AG09319 (cell line): ENCODE measurements around the gene SELENBP1.

ENCODE experiments used
- DNase-seq: peaks from one replicate; pipeline ENCODE4 v3.0.0-alpha.2; 2010; ENCODE audit warnings: low read depth; ENCODE audit errors: extremely low read depth
- CTCF ChIP-seq: IDR thresholded peaks from 2 replicates; pipeline ENCODE4 v1.5.1; 2011; ENCODE audit warnings: low read depth, mild to moderate bottlenecking, inconsistent platforms, low read length, moderate library complexity

SELENBP1 gene

DNA sequence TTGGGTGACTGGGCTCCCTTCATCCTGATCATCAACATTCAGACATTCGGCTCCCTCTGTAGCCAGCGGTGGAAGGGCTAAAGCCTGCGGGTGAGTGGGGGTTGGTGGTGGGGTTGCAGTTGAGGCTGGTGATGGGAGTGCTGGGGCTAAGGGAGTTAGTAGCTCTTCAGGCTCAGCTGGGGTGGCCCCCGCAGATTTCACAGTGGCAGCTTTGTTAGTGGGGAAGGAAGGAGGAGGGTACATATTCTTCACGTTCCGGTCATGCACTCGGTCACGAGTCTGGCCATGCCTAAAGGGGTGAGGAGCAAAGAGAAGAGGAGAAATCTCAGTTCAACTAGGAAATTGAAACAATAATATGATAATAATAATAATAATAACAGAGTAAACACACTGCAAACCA is 33.7 kb upstream of the SELENBP1 start:
- TF ChIP-seq CTCF = no peak
- no peak for DNase-seq

DNA sequence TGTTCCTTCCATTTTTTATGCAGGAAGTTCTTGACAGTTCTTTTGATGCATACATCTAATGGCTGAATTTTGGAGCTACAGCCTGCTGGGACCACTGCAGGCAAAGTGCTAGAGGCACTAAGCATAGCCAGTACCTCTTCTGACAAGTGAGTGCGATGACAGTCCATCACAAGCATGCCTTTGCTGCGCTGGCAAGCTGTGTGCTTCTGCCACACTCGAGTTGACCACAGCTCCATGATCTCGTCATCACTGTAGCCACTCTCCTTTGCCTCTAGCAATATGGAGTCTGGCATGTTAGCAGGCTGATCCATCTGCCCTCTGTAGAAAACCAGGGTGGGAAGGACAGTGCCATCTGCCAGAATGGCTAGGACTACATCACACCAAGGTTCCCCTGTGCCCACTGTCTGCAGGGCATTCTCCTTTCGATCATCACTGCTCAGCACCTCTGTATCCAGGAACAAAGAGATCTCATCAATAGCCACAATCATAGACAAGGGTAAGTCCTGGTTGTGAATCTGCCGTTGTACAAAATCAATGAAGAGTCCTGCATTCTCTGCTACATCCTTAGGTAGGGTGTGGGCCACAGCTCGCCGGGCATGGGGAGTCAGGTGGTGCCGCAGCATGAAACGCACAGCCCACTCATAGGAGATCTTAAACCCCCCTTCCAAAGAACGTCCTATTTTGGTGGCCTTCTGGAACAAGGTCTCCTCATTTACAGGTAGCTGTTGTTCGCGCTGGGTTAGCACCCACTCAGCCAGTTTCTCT is 32.9 kb upstream of the SELENBP1 start:
- TF ChIP-seq CTCF = no peak
- no peak for DNase-seq

DNA sequence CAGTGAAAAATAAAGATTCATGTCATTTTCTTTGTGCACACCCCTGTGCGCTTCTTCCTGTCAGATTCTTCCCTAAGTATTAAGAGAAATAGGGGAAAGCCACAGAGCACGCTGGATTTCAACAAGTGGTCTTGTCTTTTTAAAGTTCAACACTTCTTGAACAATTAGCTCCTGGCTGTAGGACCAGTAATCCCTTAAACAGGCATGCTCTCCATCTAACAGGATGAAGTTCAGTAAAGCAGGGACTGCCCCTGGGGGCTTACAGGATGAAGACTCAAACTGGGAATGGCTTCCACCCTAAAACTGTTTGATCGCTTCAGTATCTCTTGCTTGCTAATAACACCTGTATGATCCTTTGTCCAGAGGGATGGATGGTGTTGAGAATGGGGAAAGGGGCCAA is 31.1 kb upstream of the SELENBP1 start:
- DNase-seq = no peak
- TF ChIP-seq CTCF = no peak

GRCh38 chr1:151402764-151403163 is 30.3 kb upstream of the SELENBP1 start:
- DNase-seq = no peak
- no peak for TF ChIP-seq CTCF

GRCh38 chr1:151401860-151402259 is 29.4 kb upstream of the SELENBP1 start:
- no peak for TF ChIP-seq CTCF
- no peak for DNase-seq

GRCh38 chr1:151401125-151401788 is 28.8 kb upstream of the SELENBP1 start:
- no peak for TF ChIP-seq CTCF
- no peak for DNase-seq
